ENCODE results near the gene KANSL3.

DNA sequence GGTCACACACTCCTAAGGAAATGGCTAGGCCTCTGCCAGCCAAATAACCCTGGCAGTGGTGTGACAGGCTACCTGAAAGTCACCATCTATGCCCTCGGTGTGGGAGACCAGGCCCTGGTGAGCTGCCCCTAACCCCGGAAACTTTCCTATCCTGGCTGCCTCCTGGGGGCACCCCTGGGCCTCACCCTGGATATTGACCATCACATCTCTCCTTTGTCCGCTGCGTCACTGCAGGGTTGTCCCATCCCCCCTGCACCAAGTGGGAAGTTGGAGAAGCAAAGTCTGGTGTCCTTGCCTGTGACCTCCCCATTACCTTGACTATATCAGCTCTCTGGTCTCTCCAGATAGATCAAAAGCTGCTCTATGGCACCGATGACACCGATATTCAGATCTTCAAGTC, 23.2 kb upstream of the KANSL3 start:
- TF ChIP-seq, protein P1, sequence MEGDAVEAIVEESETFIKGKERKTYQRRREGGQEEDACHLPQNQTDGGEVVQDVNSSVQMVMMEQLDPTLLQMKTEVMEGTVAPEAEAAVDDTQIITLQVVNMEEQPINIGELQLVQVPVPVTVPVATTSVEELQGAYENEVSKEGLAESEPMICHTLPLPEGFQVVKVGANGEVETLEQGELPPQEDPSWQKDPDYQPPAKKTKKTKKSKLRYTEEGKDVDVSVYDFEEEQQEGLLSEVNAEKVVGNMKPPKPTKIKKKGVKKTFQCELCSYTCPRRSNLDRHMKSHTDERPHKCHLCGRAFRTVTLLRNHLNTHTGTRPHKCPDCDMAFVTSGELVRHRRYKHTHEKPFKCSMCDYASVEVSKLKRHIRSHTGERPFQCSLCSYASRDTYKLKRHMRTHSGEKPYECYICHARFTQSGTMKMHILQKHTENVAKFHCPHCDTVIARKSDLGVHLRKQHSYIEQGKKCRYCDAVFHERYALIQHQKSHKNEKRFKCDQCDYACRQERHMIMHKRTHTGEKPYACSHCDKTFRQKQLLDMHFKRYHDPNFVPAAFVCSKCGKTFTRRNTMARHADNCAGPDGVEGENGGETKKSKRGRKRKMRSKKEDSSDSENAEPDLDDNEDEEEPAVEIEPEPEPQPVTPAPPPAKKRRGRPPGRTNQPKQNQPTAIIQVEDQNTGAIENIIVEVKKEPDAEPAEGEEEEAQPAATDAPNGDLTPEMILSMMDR (IDR thresholded peaks at IDR 0.05) = no peak
- no peak for TF ChIP-seq POLR2A (IDR thresholded peaks at IDR 0.05)

All from testis (tissue), 2 donors.